GM12891 (cell line): ENCODE measurements around the gene ENAH.
"Not testable (repeated sequence)": the region's sequence is repeated elsewhere in the genome, so short reads cannot be mapped to it uniquely, and the experiment has no call there.

ENCODE experiments used
- POLR2A ChIP-seq: IDR thresholded peaks from 2 replicates; pipeline ENCODE4 v1.6.1; 2011; ENCODE audit warnings: low read depth, low read length, control low read depth
- POLR2AphosphoS5 ChIP-seq: IDR thresholded peaks from 2 replicates; pipeline ENCODE4 v1.6.1; 2011; ENCODE audit warnings: low read depth, low read length, control low read depth
- TAF1 ChIP-seq: IDR thresholded peaks from 2 replicates; pipeline ENCODE4 v1.6.1; 2011; ENCODE audit warnings: low read depth, low read length, control low read depth

DNA sequence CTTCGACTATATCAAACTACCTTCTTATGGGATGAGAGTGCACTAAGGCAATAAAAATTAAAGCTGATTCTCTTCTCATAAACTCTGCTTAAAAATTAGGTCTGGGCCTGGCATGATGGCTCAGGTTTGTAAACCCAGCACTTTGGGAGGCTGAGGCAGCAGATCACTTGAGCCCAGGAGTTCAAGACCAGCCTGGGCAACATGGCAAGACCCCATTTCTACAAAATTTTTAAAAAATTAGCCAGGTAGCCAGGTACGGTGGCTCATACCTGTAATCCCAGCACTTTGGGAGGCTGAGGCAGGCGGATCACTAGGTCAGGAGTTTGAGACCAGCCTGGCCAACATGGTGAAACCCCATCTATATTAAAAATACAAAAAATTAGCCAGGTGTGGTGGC is 3.3 kb upstream of the ENAH start:
- not testable (repeated sequence) for TF ChIP-seq POLR2A, POLR2AphosphoS5, TAF1
